ENCODE results near the gene TXLNA. TPM values are rescaled to one million over a fixed set of nuclear protein-coding genes. Genes with fewer than 3 reads are reported as not detected.
A peak's percentile ranks its signal among the peaks of the same experiment; 100 is the strongest.

TXLNA gene
- total RNA-seq, 1 donor from 2014 or later, result 83.8 TPM

GRCh38 chr1:32197074-32197473, 17.6 kb downstream of the TXLNA start:
- Histone ChIP-seq H3K36me3 (peaks cover 48 to 65% of the 10 kb centered on the region in 2 donors), H3K27me3 (no peaks in the 10 kb centered on the region), H3K27ac (no peak overlapping the region), H3K4me1 (peaks cover 7 to 18% of the 10 kb centered on the region in 2 donors), H3K4me3 (no peak overlapping the region), H3K9me3 (no peaks in the 10 kb centered on the region)
- DNase-seq (ENCODE audit: low spot score in 2 of 2), result no peak
- intact Hi-C loops (cut with DNase I), result no loop called here
- no peak for TF ChIP-seq CTCF (IDR thresholded peaks at IDR 0.05)

- DNase-seq (ENCODE audit: low spot score in 2 of 2), result no peak
- Histone ChIP-seq H3K36me3 (peaks cover 41 to 57% of the 10 kb centered on the region in 2 donors), H3K4me1 (peaks cover 7 to 18% of the 10 kb centered on the region in 2 donors), H3K9me3 (no peaks in the 10 kb centered on the region), H3K27me3 (no peaks in the 10 kb centered on the region), H3K27ac (no peak overlapping the region), H3K4me3 (no peak overlapping the region)
- intact Hi-C loops (cut with DNase I), result no loop called here
- no peak for TF ChIP-seq CTCF (IDR thresholded peaks at IDR 0.05)
Measured at GRCh38 chr1:32197837-32198236, 18.4 kb downstream of the TXLNA start.

DNA sequence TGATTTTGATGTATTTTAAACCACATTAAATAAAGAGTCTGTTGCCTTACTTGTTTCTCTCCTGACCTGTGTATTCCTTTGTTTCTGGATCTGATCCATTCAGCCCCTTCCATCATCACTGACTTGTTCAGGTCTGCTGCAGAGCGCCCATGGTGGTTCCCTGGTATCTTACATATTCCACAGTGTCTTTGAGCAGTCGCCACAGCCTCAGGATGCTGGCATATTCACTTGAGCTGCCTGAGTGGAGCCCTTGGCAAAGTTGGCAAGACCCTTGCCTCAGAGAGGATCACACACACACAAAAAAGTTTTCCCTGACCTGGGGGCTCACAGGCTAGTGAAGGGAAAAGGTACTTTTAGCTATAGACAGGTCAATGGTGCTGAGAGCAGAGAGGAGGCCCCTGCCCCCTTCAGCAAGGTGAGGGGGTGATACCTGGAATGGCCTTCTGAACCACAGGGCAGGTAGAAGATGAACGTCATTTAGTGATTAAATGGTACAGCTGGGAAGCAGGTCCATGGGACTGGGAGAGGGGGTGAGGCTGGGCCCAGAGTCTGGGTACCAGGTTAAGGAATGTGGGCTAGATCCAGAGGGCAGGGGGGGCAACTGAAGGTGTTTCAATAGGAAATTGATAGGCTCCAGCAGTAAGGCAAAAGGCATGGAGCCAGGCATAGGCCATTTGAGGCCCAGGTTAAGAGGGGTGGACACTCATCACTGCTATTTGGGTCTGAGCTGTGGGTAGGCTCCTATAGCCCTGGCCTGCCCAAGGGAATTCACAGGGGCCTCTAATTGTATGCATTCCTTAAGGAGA, 19.0 kb downstream of the TXLNA start:
- TF ChIP-seq CTCF (IDR thresholded peaks at IDR 0.05), result no peak

DNA sequence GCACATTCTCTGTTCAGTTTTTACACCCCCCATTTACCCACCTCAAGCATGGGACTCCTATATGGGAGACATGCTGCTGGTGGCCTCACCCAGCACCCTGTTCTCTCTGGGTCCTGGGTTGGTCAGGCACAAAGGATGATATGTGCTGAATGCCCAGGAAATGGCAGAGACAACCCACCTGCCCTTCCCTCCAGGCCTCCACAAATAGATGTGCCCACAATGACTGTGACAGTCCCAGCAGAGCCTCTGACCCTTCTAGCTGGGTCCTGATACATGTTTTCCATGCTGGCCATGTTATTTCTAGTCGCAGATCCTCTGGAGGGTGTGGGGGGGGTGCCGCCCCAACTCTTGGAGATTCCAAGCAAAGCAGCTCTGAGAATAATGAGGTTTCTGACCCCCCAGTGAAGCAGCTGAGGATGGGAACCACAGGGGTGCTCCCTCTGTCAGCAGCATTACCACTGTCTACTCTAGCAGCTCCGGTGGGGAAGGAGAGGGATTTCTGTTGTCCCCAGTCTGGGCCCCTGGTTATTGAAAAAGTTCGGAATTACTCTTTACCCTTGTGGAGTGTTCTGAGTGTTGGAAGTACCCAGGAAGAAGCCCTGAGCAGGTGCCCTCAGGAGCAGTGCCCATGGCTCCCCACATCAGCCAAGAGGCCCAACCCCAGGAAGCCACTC, 19.7 kb downstream of the TXLNA start:
- H3K4me1 ChIP-seq, result peaks cover 7 to 18% of the 10 kb centered on the region in 2 donors
- TF ChIP-seq CTCF (IDR thresholded peaks at IDR 0.05), result no peak
- H3K27ac ChIP-seq, result peak overlapping the region; percentile 66 to 68
- no peak for DNase-seq (ENCODE audit: low spot score in 2 of 2)
- H3K36me3 ChIP-seq, result peaks cover 27 to 44% of the 10 kb centered on the region in 2 donors
- intact Hi-C loops (cut with DNase I), result no loop called here
- H3K4me3 ChIP-seq, result no peak overlapping the region
- no peaks in the 10 kb centered on the region for H3K9me3 ChIP-seq
- H3K27me3 ChIP-seq, result no peaks in the 10 kb centered on the region

More for the DNA sequence above, 19.0 kb downstream of the TXLNA start:
- Histone ChIP-seq H3K27me3 (no peaks in the 10 kb centered on the region), H3K27ac (no peak overlapping the region), H3K4me3 (no peak overlapping the region), H3K36me3 (peaks cover 35 to 51% of the 10 kb centered on the region in 2 donors), H3K4me1 (peaks cover 7 to 18% of the 10 kb centered on the region in 2 donors), H3K9me3 (no peaks in the 10 kb centered on the region)
- intact Hi-C loops (cut with DNase I), result no loop called here
- no peak for DNase-seq (ENCODE audit: low spot score in 2 of 2)

DNA sequence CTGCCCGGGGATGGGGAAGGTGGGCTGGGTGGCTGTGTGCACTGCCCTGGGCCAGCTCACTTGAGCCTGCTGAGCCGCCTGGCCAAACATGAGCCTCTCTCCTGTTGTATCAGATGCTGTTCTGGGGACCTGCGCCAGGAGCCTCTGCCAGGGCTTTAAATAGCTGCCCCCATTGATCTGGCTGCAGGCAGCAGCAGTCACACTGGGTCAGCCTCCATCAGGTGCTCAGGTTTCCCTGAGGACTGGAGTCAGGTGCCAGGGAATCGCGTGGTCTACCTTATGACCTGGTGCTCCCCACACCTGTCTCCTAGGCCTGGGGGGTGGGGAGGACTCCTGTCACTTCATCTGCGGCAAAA, 20.2 kb downstream of the TXLNA start:
- Histone ChIP-seq H3K36me3 (peaks cover 22 to 39% of the 10 kb centered on the region in 2 donors), H3K27ac (peak overlapping the region; percentile 66 to 68), H3K9me3 (no peaks in the 10 kb centered on the region), H3K4me3 (peak overlapping the region; percentile 73 to 74), H3K4me1 (peaks cover 7 to 18% of the 10 kb centered on the region in 2 donors), H3K27me3 (no peaks in the 10 kb centered on the region)
- TF ChIP-seq CTCF (IDR thresholded peaks at IDR 0.05), result no peak
- peak in 1 of 2 donors; percentile 74 for DNase-seq (ENCODE audit: low spot score in 2 of 2)
- intact Hi-C loops (cut with DNase I), result loop anchor here (1.0 to 5.0 kb wide), 2 partner anchors 19 to 93 kb away; partner anchors contain the start of gene HDAC1
